HEK293T (cell line): Measurements from ENCODE around the gene TEP1.

Experiments used
- CTCF ChIA-PET: fragments of 350-600 bp; formaldehyde crosslinking; extraction: SDS; loops from one replicate; lab custom pipeline; 2021; ENCODE audit warnings: antibody characterized with exemption, inconsistent platforms; lab: Yijun Ruan, JAX
- POLR2A ChIA-PET: fragments of 350-600 bp; formaldehyde crosslinking; extraction: SDS; loops from one replicate; lab custom pipeline; 2020; ENCODE audit warnings: antibody characterized with exemption, inconsistent platforms; lab: Yijun Ruan, JAX
- DNase-seq: peaks from one replicate; pipeline ENCODE4 v3.0.0; 2012; ENCODE audit warnings: mixed read lengths; ENCODE audit errors: extremely low spot score
- ARNT ChIP-seq: fragments of 450-650 bp; IDR thresholded peaks from 2 replicates; pipeline ENCODE4 v1.6.1; 2017; ENCODE audit warnings: mild to moderate bottlenecking
- BHLHE40 ChIP-seq: fragments of 450-650 bp; IDR thresholded peaks from 2 replicates; pipeline ENCODE4 v1.6.1; 2016; ENCODE audit warnings: mild to moderate bottlenecking, moderate library complexity, borderline replicate concordance
- CTBP1 ChIP-seq: fragments of 450-650 bp; IDR thresholded peaks from 2 replicates; pipeline ENCODE4 v1.6.1; 2016; ENCODE audit warnings: borderline replicate concordance
- ELF4 ChIP-seq: fragments of 450-650 bp; IDR thresholded peaks from 2 replicates; pipeline ENCODE4 v1.6.1; 2017; ENCODE audit warnings: antibody characterized with exemption
- FOXA1 ChIP-seq: fragments of 450-650 bp; IDR thresholded peaks from 2 replicates; pipeline ENCODE4 v1.6.1; 2016; ENCODE audit warnings: mild to moderate bottlenecking
- FOXK2 ChIP-seq: fragments of 450-650 bp; IDR thresholded peaks from 2 replicates; pipeline ENCODE4 v1.6.1; 2016; ENCODE audit warnings: mild to moderate bottlenecking
- FOXM1 ChIP-seq: fragments of 450-650 bp; IDR thresholded peaks from 2 replicates; pipeline ENCODE4 v1.6.1; 2017; ENCODE audit warnings: mild to moderate bottlenecking, borderline replicate concordance
- HDGF ChIP-seq: fragments of 450-650 bp; IDR thresholded peaks from 2 replicates; pipeline ENCODE4 v1.6.1; 2017; ENCODE audit warnings: antibody characterized with exemption, borderline replicate concordance
- L3MBTL2 ChIP-seq: fragments of 450-650 bp; conservative IDR thresholded peaks from 2 replicates; pipeline ENCODE4 v1.6.1; 2016; ENCODE audit warnings: mild to moderate bottlenecking
- LEF1 ChIP-seq: fragments of 450-650 bp; IDR thresholded peaks from 2 replicates; pipeline ENCODE4 v1.6.1; 2017; ENCODE audit warnings: mild to moderate bottlenecking, borderline replicate concordance
- NFRKB ChIP-seq: fragments of 450-650 bp; IDR thresholded peaks from 2 replicates; pipeline ENCODE4 v1.6.1; 2016; ENCODE audit warnings: mild to moderate bottlenecking, moderate library complexity
- SP1 ChIP-seq: fragments of 450-650 bp; IDR thresholded peaks from 2 replicates; pipeline ENCODE4 v1.6.1; 2017
- SUZ12 ChIP-seq: fragments of 450-650 bp; IDR thresholded peaks from 2 replicates; pipeline ENCODE4 v1.6.1; 2016; ENCODE audit warnings: mild to moderate bottlenecking
- TARDBP ChIP-seq: fragments of 450-650 bp; IDR thresholded peaks from 2 replicates; pipeline ENCODE4 v1.6.1; 2016
- ZNF384 ChIP-seq: fragments of 450-650 bp; IDR thresholded peaks from 2 replicates; pipeline ENCODE4 v1.6.1; 2016
- TF ChIP-seq, protein P1 (sequence below): fragments of 450-650 bp; IDR thresholded peaks from 2 replicates; pipeline ENCODE4 v1.6.1; 2016

TEP1 gene

DNA sequence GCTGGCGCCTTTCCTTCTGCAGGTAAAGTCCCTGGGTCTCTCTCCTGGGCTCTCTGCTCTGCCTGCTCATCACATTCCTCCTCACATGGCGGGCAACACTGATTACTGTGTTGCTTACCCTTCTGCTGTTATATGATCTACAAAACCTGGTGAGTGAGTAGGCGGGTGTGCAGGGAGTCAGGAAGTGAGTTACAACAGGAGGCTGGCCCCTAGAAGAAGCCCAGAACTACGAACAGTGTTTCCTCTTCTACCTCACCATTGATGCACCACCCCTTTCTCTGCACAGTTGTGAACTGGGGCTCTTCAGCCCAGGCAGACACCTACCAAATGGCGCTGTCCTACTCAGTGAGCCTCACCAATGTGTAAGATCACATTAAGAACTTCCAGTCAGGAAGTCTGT lies 27.6 kb upstream of the TEP1 start:
- ChIA-PET POLR2A (interaction anchor here (1.0 to 1.9 kb wide), 2 partner anchors 14 to 29 kb away, joined by 3 to 11 read pairs; partner anchors contain the start of genes APEX1 and OSGEP), CTCF (no interaction called here)
- DNase-seq: no peak
- TF ChIP-seq L3MBTL2 (no peak), FOXM1 (no peak), CTBP1 (no peak), SUZ12 (no peak), SP1 (no peak), ELF4 (no peak), HDGF (no peak)
- TF ChIP-seq, protein P1, sequence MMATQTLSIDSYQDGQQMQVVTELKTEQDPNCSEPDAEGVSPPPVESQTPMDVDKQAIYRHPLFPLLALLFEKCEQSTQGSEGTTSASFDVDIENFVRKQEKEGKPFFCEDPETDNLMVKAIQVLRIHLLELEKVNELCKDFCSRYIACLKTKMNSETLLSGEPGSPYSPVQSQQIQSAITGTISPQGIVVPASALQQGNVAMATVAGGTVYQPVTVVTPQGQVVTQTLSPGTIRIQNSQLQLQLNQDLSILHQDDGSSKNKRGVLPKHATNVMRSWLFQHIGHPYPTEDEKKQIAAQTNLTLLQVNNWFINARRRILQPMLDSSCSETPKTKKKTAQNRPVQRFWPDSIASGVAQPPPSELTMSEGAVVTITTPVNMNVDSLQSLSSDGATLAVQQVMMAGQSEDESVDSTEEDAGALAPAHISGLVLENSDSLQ: no peak

DNA sequence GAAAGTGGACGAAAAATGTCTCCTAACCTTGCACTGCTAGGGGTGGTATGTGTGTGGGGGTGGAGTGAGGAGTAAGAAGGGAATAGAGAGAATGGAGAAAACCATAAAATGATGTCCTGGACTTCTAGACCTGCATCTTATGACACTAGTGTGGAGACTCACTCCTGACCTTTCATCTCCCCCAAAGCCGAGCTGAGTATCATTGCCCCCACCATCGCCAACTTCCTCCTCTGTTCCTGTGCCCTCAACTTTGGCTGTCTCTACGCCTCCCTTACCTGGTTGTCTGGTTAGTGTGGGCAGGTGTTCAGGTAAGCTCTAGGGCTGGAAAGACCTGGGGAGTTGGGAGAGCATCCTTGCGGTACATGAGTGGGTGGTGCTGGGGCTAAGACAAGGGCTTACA lies 27.2 kb upstream of the TEP1 start:
- POLR2A ChIA-PET: interaction anchor here (1.0 kb wide), 1 partner anchor 29 kb away, joined by 3 read pairs; no protein-coding TSS in a partner anchor
- TF ChIP-seq ARNT: no peak
- no peak for TF ChIP-seq FOXA1
- TF ChIP-seq LEF1: no peak
- TF ChIP-seq FOXM1: no peak
- no peak for TF ChIP-seq FOXK2
- no peak for TF ChIP-seq SP1
- TF ChIP-seq HDGF: no peak
- TF ChIP-seq BHLHE40: no peak
- TF ChIP-seq L3MBTL2: no peak
- no peak for TF ChIP-seq SUZ12
- TF ChIP-seq, protein P1: no peak
- no peak for TF ChIP-seq TARDBP
- TF ChIP-seq NFRKB: no peak
- no peak for TF ChIP-seq ELF4
- no peak for TF ChIP-seq CTBP1
- CTCF ChIA-PET: no interaction called here
- DNase-seq: no peak

DNA sequence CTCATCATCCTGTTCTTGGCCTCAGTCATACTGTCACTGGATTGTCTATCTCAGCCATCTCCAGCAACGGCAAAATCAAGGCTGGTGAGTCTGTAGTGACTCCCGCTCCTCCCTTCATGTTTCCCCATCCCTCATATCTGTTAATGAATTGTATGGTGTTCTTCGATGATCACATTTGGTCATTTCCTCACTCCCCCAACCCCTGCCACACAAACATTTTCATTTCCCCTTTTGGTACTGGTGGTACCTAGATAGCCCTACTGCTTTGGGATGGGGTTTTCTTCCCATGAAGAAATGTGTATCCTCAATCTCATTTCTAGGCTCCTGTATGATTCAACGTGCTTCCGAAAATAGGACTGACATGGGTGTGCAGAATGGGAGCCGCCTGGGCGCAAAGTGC lies 25.4 kb upstream of the TEP1 start:
- DNase-seq: no peak
- CTCF ChIA-PET: no interaction called here
- TF ChIP-seq FOXA1 (no peak), NFRKB (no peak), ELF4 (no peak), HDGF (no peak), BHLHE40 (no peak), LEF1 (no peak), ZNF384 (no peak), ARNT (no peak)
- POLR2A ChIA-PET: interaction anchor here (1.1 kb wide), 1 partner anchor 16 kb away, joined by 3 read pairs; the partner anchor contains the start of genes APEX1 and OSGEP

DNA sequence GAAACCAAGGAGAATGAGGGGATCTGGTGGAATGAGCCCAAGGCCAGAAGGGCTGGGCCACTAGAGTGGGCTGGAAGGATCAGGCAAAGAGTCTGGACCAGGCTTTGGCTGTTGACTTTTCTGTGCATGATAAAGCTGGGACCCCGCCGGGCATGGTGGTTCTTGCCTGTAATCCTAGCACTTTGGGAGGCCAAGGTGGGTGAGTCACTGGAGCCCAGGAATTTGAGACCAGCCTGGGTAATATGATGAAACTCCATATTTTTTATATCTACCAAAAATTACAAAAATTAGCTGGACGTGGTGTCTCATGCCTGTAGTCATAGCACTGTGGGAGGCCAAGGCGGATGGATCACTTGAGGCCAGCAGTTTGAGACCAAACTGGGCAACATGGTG lies 23.1 kb upstream of the TEP1 start:
- no peak for DNase-seq
- ChIA-PET POLR2A (interaction anchor here (3.8 kb wide), 1 partner anchor 19 kb away, joined by 12 read pairs; the partner anchor contains the start of genes APEX1 and OSGEP), CTCF (no interaction called here)
- TF ChIP-seq BHLHE40 (no peak), NFRKB (no peak)

DNA sequence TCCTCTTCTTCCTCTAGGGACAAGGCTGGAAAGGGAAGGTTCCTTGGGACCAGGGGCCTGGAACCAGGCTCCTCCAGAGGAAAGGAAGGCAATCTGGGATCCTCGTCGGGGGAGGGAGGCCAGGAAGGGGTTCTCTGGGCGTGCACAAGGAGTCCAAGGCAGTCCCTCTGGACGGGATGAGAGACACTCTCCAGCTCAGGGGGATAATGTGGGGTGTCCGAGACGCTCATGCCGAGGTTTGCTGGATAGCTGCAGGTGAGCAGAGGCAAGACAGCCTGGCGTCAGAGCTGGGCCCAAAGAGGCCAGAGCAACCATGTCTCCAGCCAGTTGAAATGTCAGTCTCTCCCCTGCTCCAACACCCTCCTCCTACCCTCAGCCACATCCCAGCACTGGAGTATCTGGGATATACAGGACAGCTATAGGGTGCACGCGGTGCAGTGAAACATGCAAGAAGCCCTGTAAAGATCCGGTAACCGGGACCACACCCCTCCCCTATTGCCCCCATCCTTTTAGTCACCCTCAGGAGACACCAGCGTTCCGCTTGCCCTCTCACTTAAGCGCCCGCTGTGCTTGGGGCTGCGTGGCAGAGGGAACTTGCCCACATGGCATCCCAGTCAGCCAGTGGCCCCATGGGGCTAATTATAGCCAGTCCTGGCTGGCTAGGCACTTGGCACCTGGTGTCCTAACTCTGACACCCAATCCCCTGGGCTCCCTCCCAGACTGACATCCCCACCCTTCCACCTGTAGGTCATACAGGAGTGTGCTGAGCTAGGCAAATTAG lies 22.5 kb upstream of the TEP1 start, which contains the start of gene KLHL33:
Gene KLHL33, minus strand, starts transcription at position 585 of the 781 bp plus-strand sequence. Its CDS starts 355 bp downstream, at position 230.
- DNase-seq: no peak
- POLR2A ChIA-PET: interaction anchor here (0.9 to 3.8 kb wide), 2 partner anchors 20 to 26 kb away, joined by 4 to 12 read pairs; partner anchors contain the start of genes APEX1, OSGEP and PIP4P1
- CTCF ChIA-PET: no interaction called here

More for the DNA sequence above, 22.5 kb upstream of the TEP1 start, which contains the start of gene KLHL33:
- TF ChIP-seq, protein P1: no peak
- TF ChIP-seq NFRKB: no peak
- TF ChIP-seq SP1: no peak
- no peak for TF ChIP-seq ELF4
- TF ChIP-seq BHLHE40: no peak
- TF ChIP-seq FOXK2: no peak
- TF ChIP-seq ZNF384: no peak
- TF ChIP-seq LEF1: no peak
- no peak for TF ChIP-seq SUZ12
- no peak for TF ChIP-seq CTBP1
- TF ChIP-seq FOXA1: no peak
- no peak for TF ChIP-seq ARNT
- TF ChIP-seq FOXM1: no peak
- TF ChIP-seq L3MBTL2: no peak
